GM20000 (cell line): ENCODE data around the gene FBXL13.

Experiments
- DNase-seq: peaks from one replicate; pipeline ENCODE4 v3.0.0; 2012; ENCODE audit warnings: low spot score
- CTCF ChIP-seq: IDR thresholded peaks from 2 replicates; pipeline ENCODE4 v1.5.1; 2012; ENCODE audit warnings: mild to moderate bottlenecking, control low read depth; ENCODE audit errors: extremely low read depth, missing control alignments

The FBXL13 gene

DNA sequence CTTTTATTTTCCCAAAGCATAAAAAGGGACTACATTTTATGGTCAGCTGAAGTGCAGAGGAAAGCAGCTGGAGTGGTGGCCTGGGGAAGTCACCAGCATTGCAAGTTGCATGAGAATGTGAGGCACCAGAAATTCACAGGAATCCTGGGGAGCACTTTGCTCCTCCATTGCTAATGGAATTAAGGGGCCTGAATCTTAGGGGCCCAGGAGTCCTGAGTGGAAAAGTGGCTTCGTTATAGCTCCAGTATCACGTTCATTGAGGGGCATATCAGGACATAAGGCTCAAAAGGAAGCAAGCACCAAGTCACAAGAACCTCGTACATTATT lies 214.8 kb downstream of the FBXL13 start:
- DNase-seq: no peak
- TF ChIP-seq CTCF: no peak

DNA sequence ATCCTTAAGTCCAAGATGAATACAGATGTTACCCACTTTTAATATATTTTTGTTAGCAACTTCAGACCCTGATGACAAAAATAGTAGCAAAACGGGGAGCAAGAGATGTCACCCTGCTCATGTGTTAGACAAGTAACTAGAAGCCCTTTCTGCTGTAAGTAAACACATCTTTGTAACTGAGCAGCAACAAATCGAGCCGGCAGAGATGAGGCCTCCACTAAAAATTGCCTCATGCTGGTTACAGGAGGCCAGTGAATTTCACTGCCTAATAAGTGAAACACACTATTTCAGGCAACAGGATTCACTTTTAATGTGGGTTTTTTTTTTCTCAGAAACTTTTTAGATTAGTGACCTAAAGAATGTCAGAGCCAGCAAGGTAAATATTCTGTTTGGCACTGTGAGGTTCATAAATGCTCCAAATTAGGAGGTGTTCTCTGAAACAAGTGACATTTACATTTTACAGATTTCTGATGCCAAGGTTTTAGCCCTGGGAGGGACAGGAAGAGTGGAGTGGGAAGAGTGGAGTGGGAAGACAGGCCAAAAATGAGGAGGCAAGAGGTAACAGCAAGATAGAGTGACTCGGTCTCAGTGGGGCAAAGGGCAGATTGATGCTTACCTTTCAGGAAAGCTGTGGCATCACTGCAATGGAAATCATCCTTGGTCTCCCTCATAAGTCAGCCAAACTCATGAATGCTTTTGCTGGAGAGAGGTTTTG lies 215.4 kb downstream of the FBXL13 start:
- no peak for TF ChIP-seq CTCF
- no peak for DNase-seq

DNA sequence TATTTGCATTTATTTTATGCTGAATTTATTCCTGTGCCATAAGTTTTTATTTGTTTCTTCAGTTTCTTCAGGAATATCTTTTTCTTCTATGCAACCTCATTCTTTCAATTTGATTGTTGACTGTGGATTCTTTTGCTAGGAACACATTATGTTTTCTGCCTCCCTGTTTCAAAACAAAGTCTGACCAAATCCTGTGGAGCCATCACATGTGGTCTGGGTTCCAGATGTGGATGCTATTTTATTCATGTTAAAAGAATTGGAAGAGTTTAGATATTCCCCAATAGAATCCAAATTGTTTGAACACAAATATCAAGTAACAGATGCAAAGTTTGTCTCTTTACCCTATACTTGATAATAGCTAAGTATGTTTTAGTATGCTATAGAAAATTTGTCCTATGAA lies 218.6 kb downstream of the FBXL13 start:
- no peak for DNase-seq
- no peak for TF ChIP-seq CTCF

DNA sequence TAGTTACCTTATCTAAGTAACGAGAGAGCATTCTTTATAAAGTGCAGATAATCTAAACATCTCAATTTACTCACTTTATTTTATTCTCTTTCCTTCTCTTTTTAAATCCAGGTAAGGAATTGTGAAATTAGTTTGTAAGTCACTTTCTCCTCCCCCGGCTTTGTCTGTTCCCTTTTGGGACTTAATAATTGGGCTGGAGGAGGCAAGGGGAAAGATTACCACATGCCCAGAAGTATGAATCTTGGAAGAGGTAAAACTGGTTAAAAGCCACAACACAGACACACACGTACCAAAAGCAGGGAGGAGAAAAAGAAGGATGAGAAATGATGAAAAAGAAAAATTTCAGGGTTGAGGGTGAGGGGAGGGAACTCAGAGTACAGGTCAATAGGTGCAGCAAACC lies 225.1 kb downstream of the FBXL13 start:
- no peak for TF ChIP-seq CTCF
- no peak for DNase-seq

DNA sequence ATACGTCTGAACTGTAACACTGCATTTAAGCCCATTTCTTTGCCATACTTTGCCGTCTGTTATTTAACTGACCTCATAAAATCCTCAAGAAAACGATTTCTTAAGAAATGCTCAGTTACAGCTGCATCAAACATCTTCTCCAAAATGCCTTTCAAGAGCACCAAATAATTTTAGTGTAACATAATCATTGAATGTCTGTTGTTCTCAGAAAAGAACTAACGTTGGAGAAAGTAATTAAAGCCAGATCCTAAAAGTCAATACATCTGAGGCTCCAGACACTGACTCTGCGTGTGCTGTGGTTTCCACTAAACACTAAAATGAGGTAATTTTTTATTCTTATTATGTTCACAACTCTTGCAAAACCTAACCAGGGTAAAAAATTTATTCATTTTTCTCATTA lies 225.5 kb downstream of the FBXL13 start:
- TF ChIP-seq CTCF: no peak
- DNase-seq: no peak

DNA sequence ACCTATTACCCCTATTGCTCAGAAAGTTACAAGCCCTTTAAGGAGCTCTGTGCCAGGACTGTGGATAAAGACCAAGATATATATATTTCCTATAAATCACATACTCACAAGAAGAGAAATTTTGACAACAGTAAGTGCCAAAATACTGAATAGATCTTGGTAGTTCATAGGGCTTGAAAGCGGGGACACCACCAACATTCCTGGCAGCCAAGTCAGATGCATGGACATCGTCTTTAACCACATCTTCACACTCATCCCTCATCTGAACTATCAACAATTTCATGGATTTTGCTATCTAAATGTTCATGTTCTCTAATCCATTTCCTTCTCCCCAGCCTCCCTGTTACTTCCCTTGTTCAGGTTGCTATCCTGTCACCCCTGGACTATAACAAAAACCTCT lies 229.2 kb downstream of the FBXL13 start:
- DNase-seq: no peak
- TF ChIP-seq CTCF: no peak

DNA sequence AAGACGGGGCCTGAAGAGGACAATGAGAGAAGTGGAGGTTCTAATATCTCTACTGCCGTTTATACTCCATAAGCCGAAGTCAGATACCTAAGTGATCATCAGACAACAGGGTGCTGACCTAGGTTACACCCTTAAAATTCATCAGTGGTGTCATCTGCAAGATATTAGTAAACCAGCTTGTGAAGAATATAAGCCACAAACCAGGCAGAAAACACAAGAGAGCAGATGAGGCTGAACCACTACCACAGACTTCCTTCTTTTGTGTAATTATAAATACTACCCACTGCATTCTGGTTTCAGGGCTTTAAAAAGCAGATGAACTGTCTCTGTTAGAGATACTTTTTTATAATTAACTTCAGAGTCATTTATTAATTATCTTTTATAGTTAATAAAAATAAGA lies 230.7 kb downstream of the FBXL13 start:
- no peak for TF ChIP-seq CTCF

More for the DNA sequence above, 230.7 kb downstream of the FBXL13 start:
- peak; percentile 25 for DNase-seq
